ENCODE data around the gene IL1RAPL2. TPM values are rescaled to one million over a fixed set of nuclear protein-coding genes. Genes with fewer than 3 reads are reported as not detected.

The IL1RAPL2 gene
- total and polyA plus RNA-seq, 2 of the 4 experiments (the other 2 are of a cell fraction) = 0.03 TPM; not detected in 1

GRCh38 chrX:105700331-105700730 is 1134.3 kb downstream of the IL1RAPL2 start:
- H3K9me1 ChIP-seq (ENCODE audit: insufficient read depth, low read length) = no peaks in the 10 kb centered on the region
- no peak overlapping the region for H3K4me2 ChIP-seq (ENCODE audit: low read depth, low read length)
- H3K79me1 ChIP-seq (ENCODE audit: low read depth in 1 of 2, low read length in 2 of 2) = no peaks in the 10 kb centered on the region
- H3K27ac ChIP-seq (ENCODE audit: insufficient read depth, low read length) = no peak overlapping the region
- H2BK20ac ChIP-seq (ENCODE audit: low read depth, low read length) = no peak overlapping the region
- H3K9ac ChIP-seq (ENCODE audit: low read depth, low read length) = no peak overlapping the region
- no peak overlapping the region for H3K56ac ChIP-seq (ENCODE audit: extremely low read depth, insufficient read depth, low read length)
- intact Hi-C loops (cut with micrococcal nuclease) (no loop called here), in situ Hi-C loops (cut with MboI; ENCODE audit: low sequenced_read_pairs) (no loop called here), dilution Hi-C loops (cut with HindIII; ENCODE audit: low sequenced_read_pairs, unreplicated experiment) (no loop called here)
- no peak overlapping the region for H2AK9ac ChIP-seq (replicated peaks; ENCODE audit: low read depth, low read length, poor library complexity)
- H4K8ac ChIP-seq (ENCODE audit: low read depth in 2 of 2, low read length in 2 of 2) = no peak overlapping the region
- no peak overlapping the region for H4K91ac ChIP-seq (ENCODE audit: insufficient read depth, low read depth, low read length)
- no peaks in the 10 kb centered on the region for H3K4me1 ChIP-seq (ENCODE audit: control insufficient read depth, insufficient read depth, low read length)
- H2AK5ac ChIP-seq (ENCODE audit: low read depth, low read length) = no peak overlapping the region
- ChIA-PET POLR2A (ENCODE audit: unreplicated experiment) (no interaction called here), CTCF (no interaction called here)
- DNase-seq = no peak
- H3K18ac ChIP-seq (ENCODE audit: low read depth, low read length) = no peak overlapping the region
- H2BK15ac ChIP-seq (ENCODE audit: low read depth, low read length) = no peak overlapping the region
- H3K9me3 ChIP-seq (ENCODE audit: control insufficient read depth, insufficient read depth, low read length) = no peaks in the 10 kb centered on the region
- no peak overlapping the region for H3K23ac ChIP-seq (ENCODE audit: low read depth, low read length)
- H2BK5ac ChIP-seq (ENCODE audit: low read depth, low read length, poor library complexity, severe bottlenecking) = no peak overlapping the region
- H3K27me3 ChIP-seq (ENCODE audit: control insufficient read depth, insufficient read depth, low read length) = no peaks in the 10 kb centered on the region
- H3K36me3 ChIP-seq (ENCODE audit: control insufficient read depth, insufficient read depth, low read length) = no peaks in the 10 kb centered on the region
- ATAC-seq (ENCODE audit: low read depth) = no peak
- H3K14ac ChIP-seq (replicated peaks; ENCODE audit: low read depth, low read length) = no peak overlapping the region
- TF ChIP-seq NFE2L2 (IDR thresholded peaks at IDR 0.05; ENCODE audit: low read depth, low read length) (no peak), RAD21 (IDR thresholded peaks at IDR 0.05; ENCODE audit: low read length) (no peak)
- H3K4me3 ChIP-seq (ENCODE audit: insufficient read depth, low read depth, low read length) = no peak overlapping the region
- H4K20me1 ChIP-seq (ENCODE audit: insufficient read depth, low read length) = no peaks in the 10 kb centered on the region
- BruUV-seq (replicated peaks) = no TSS peak
- WGBS, 2 experiments (ENCODE audit: extremely low coverage in 2 of 2, insufficient read length in 1 of 2) = no CpG with 5 or more reads among the region's 1 CpG
- H3K4ac ChIP-seq (ENCODE audit: low read depth, low read length) = no peak overlapping the region
- H2BK120ac ChIP-seq (ENCODE audit: low read depth, low read length) = no peak overlapping the region
- H2AFZ ChIP-seq (replicated peaks; ENCODE audit: low read length, poor library complexity) = no peak overlapping the region
- no peak overlapping the region for H4K5ac ChIP-seq (ENCODE audit: low read depth, low read length)
